ENCODE data around the gene BHLHE40. TPM values are rescaled to one million over a fixed set of nuclear protein-coding genes. Genes with fewer than 3 reads are reported as not detected.

Gene BHLHE40
- total and polyA plus RNA-seq, 2 of the 13 experiments (the other 11 are each of a cell fraction or from before 2014, with no cell fraction given), result 1.8 to 51.0 TPM

DNA sequence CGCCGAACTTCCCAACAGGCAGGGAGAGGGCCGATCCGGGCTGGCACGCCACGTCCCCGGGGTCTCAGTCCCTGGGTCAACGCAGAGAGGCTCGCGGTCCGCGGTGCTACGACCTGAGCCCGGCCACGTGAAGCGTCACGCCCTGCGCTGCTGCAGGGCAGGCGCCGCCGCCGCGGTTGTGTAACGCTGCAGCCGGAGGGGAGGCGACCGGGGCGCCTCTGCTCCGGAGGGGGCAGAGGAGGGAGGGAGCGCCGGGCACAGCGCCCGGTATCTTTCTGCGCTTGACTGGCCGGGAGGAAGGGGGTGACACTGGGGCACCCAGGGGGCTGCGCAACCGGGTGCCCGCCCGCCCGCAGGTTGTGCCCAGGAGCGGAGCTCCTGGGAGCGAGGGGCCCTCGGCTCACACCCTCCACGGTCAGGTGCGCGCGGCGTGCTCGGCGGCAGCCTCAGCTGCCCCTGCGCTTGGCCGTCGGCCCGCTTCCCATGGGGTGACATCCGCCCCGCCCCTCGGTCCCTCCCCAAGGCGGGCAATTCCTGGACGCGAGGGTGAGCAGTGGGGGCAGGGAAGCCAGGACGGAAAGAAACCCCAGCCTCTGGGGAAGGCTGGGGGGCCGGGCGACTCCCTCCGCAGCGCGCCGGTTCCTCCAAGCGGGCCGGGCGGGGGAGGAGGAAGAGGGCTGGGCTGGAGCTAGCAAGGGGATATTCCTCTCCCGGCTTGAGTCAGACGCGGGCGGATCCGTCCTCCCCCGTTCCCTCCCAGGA is 852 bp upstream of the BHLHE40 start (continued):
- TF ChIP-seq, protein P1, sequence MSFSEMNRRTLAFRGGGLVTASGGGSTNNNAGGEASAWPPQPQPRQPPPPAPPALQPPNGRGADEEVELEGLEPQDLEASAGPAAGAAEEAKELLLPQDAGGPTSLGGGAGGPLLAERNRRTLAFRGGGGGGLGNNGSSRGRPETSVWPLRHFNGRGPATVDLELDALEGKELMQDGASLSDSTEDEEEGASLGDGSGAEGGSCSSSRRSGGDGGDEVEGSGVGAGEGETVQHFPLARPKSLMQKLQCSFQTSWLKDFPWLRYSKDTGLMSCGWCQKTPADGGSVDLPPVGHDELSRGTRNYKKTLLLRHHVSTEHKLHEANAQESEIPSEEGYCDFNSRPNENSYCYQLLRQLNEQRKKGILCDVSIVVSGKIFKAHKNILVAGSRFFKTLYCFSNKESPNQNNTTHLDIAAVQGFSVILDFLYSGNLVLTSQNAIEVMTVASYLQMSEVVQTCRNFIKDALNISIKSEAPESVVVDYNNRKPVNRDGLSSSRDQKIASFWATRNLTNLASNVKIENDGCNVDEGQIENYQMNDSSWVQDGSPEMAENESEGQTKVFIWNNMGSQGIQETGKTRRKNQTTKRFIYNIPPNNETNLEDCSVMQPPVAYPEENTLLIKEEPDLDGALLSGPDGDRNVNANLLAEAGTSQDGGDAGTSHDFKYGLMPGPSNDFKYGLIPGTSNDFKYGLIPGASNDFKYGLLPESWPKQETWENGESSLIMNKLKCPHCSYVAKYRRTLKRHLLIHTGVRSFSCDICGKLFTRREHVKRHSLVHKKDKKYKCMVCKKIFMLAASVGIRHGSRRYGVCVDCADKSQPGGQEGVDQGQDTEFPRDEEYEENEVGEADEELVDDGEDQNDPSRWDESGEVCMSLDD (CRISPR knock-in tag; IDR thresholded peaks at IDR 0.05; ENCODE audit: borderline replicate concordance), result peak; percentile 93
- TF ChIP-seq, protein P2, sequence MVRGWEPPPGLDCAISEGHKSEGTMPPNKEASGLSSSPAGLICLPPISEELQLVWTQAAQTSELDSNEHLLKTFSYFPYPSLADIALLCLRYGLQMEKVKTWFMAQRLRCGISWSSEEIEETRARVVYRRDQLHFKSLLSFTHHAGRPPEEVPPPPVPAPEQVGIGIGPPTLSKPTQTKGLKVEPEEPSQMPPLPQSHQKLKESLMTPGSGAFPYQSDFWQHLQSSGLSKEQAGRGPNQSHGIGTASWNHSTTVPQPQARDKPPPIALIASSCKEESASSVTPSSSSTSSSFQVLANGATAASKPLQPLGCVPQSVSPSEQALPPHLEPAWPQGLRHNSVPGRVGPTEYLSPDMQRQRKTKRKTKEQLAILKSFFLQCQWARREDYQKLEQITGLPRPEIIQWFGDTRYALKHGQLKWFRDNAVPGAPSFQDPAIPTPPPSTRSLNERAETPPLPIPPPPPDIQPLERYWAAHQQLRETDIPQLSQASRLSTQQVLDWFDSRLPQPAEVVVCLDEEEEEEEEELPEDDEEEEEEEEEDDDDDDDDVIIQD (CRISPR knock-in tag; IDR thresholded peaks at IDR 0.05; ENCODE audit: low read depth), result peak; percentile 60
- TF ChIP-seq, protein P3, sequence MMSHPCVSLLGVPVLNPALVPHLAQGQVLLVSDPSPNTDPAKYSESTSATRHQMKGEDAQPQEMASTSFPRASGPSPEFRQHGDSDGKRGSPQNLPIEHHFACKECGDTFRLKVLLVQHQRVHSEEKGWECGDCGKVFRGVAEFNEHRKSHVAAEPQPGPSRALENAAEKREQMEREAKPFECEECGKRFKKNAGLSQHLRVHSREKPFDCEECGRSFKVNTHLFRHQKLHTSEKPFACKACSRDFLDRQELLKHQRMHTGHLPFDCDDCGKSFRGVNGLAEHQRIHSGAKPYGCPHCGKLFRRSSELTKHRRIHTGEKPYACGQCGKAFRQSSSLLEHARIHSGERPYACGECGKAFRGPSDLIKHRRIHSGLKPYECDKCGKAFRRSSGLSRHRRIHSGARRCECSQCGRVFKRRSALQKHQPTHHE (CRISPR knock-in tag; IDR thresholded peaks at IDR 0.05; ENCODE audit: borderline replicate concordance), result no peak; the same call in 1 of the 2 replicates
- peak; percentile 14; the same call in 1 of the 2 replicates for TF ChIP-seq ZNF720 (CRISPR knock-in tag; IDR thresholded peaks at IDR 0.05)
- TF ChIP-seq CBX2 (IDR thresholded peaks at IDR 0.05; ENCODE audit: low read depth, low read length), result no peak
- no peak for TF ChIP-seq CBX2 (CRISPR knock-in tag; IDR thresholded peaks at IDR 0.05; ENCODE audit: low read depth)
- TF ChIP-seq ZNF547 (CRISPR knock-in tag; IDR thresholded peaks at IDR 0.05), result peak; percentile 78
- TF ChIP-seq, protein P4, sequence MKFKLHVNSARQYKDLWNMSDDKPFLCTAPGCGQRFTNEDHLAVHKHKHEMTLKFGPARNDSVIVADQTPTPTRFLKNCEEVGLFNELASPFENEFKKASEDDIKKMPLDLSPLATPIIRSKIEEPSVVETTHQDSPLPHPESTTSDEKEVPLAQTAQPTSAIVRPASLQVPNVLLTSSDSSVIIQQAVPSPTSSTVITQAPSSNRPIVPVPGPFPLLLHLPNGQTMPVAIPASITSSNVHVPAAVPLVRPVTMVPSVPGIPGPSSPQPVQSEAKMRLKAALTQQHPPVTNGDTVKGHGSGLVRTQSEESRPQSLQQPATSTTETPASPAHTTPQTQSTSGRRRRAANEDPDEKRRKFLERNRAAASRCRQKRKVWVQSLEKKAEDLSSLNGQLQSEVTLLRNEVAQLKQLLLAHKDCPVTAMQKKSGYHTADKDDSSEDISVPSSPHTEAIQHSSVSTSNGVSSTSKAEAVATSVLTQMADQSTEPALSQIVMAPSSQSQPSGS (CRISPR knock-in tag; IDR thresholded peaks at IDR 0.05), result peak; percentile 77
- TF ChIP-seq HOXA3 (CRISPR knock-in tag; IDR thresholded peaks at IDR 0.05), result peak; percentile 87; the same call in 1 of the 2 replicates
- no peak for TF ChIP-seq TBP (CRISPR knock-in tag; IDR thresholded peaks at IDR 0.05)
- peak; percentile 78; the same call in 1 of the 2 replicates for TF ChIP-seq ZBTB42 (CRISPR knock-in tag; IDR thresholded peaks at IDR 0.05)
- peak; percentile 38; the same call in 1 of the 2 replicates for TF ChIP-seq ZNF235 (CRISPR knock-in tag; IDR thresholded peaks at IDR 0.05; ENCODE audit: borderline replicate concordance)
- 0 out of 2 replicates have a peak, but pooled peaks have one; percentile 21 for TF ChIP-seq SETDB1 (CRISPR knock-in tag; IDR thresholded peaks at IDR 0.05; ENCODE audit: borderline replicate concordance)
- TF ChIP-seq ZNF563 (CRISPR knock-in tag; IDR thresholded peaks at IDR 0.05), result peak; percentile 88
- no peak; the same call in 1 of the 2 replicates for TF ChIP-seq ELF4 (CRISPR knock-in tag; IDR thresholded peaks at IDR 0.05; ENCODE audit: borderline replicate concordance)
- TF ChIP-seq NFE2 (CRISPR knock-in tag; IDR thresholded peaks at IDR 0.05), result no peak
- TF ChIP-seq, protein P5, sequence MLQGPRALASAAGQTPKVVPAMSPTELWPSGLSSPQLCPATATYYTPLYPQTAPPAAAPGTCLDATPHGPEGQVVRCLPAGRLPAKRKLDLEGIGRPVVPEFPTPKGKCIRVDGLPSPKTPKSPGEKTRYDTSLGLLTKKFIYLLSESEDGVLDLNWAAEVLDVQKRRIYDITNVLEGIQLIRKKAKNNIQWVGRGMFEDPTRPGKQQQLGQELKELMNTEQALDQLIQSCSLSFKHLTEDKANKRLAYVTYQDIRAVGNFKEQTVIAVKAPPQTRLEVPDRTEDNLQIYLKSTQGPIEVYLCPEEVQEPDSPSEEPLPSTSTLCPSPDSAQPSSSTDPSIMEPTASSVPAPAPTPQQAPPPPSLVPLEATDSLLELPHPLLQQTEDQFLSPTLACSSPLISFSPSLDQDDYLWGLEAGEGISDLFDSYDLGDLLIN (CRISPR knock-in tag; IDR thresholded peaks at IDR 0.05; ENCODE audit: borderline replicate concordance), result no peak
- TF ChIP-seq NFKB2 (CRISPR knock-in tag; IDR thresholded peaks at IDR 0.05; ENCODE audit: borderline replicate concordance), result peak; percentile 84; the same call in 1 of the 2 replicates
- TF ChIP-seq KAT7 (CRISPR knock-in tag; IDR thresholded peaks at IDR 0.05; ENCODE audit: borderline replicate concordance), result peak; percentile 70
- peak; percentile 47; the same call in 1 of the 2 replicates for TF ChIP-seq ZNF460 (CRISPR knock-in tag; IDR thresholded peaks at IDR 0.05; ENCODE audit: borderline replicate concordance)
